ENCODE results near the gene ATP5PF.
"Not testable (repeated sequence)": the region's sequence is repeated elsewhere in the genome, so short reads cannot be mapped to it uniquely, and the experiment has no call there.

The ATP5PF gene

GRCh38 chr21:25722631-25723030, 12.1 kb downstream of the ATP5PF start:
- no peak for DNase-seq (ENCODE audit: low spot score)

DNA sequence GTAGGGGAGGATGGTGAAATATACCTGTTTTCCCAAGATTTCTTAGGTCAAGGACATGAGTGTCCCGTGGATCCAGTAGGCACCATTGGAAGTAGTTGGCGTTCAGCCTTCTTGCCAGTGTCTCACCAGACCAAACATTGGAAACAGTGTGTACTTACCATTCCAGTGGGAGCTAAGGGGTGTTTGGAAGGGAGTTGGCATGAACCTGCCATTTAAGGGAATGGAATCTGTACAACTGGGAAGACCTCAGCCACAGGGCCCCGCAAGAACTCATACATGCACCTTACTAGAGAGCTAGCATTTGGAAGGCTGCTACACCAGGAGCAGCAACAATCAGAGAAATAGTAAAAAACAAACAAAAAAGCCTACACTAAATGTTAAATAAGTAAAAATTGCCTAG, 12.7 kb downstream of the ATP5PF start:
- DNase-seq (ENCODE audit: low spot score) = no peak

DNA sequence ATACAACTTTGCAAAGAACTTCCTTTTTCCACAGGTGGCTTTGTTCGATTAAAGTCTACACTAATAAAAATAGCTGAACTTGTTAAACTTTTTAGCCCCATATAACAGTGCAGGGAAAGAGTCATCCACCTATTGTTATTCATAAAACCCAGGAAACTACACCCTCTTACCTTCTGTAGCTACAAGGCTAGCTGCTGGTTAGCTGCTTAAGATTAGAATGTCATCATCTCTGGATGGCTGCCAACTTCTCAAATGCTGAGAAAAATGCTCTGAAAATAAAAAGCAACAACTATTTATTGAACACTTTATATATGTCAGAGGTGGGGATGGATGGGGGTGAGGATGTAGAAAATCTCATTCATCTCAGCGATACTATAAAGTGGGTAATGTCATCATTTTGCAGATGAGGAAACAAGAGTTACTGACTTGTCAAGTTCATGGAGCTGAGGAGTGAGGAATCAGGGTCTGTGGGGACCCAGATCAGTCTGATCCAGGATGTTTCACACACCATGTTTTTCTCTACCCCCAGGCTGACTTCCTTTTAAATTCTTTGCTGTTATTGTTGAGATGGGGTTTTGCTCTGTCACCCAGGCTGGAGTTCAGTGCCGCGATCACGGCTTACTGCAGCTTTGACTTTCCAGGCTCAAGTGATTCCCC, 17.1 kb downstream of the ATP5PF start:
- peak; percentile 44 for DNase-seq (ENCODE audit: low spot score)

DNA sequence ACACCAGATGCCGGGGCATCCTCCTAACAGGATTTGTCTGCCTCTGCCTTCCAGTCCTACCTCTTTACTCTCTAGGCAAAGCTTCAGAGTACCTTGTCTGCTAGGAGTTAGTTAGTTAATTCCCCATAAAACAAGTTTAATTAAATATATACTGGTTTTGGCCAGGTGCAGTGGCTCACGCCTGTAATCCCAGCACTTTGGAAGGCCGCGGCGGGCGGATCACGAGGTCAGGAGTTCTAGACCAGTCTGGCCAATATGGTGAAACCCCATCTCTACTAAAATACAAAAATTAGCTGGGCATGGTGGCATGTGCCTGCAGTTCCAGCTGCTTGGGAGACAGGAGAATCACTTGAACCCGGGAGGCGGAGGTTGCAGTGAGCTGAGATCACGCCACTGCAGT, 20.6 kb downstream of the ATP5PF start:
- not testable (repeated sequence) for DNase-seq (ENCODE audit: low spot score)

GRCh38 chr21:25710550-25710949, 24.2 kb downstream of the ATP5PF start:
- DNase-seq (ENCODE audit: low spot score) = no peak

GRCh38 chr21:25709684-25710265, 24.9 kb downstream of the ATP5PF start:
- DNase-seq (ENCODE audit: low spot score) = no peak

DNA sequence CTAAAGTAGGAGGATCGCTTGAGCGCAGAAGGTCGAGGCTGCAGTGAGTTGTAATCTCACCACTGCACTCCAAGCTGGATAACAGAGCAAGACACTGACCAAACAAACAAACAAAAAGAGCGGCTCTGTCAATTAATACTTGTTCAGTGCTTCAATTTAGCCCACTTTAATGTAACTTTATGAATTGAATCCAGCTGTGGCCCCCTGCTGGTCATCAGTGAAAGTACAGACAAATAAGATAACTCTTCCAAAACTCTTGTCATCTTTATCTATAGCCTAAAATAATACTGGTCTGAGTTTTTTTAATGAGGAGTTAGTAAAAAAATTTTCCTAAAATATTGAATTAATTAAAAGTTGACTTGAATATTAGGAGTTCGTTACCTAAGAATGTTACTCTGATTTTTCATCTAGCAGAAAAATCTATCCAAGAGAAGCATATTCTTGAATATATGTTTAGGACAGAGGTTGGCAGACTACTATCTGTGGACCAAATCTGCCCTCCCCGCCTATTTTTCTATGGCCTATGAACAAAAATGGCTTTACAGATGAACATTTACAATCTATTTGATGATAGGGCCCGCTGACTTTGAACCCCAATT, 26.1 kb downstream of the ATP5PF start:
- peak; percentile 50 for DNase-seq (ENCODE audit: low spot score)

DNA sequence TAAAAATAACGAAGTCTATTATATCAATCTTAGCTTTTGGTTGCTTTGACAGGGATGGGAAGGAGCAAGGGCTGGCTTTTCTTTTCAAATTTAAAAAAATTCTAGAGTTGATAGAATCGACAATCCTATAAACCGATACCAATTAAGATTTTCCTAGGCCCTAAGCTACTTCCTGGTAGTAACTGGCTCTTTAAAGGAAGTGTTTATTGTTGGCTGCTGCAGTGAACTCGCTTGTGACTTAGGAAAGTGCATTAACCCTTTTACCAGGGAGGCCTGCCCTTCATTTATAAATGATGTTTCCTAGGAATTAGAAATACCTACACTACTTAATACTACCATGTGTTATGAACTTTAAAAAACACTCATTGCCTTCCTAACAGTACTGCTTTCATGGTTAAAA, 33.2 kb downstream of the ATP5PF start:
- DNase-seq (ENCODE audit: low spot score) = no peak

- peak; percentile 19 for DNase-seq (ENCODE audit: low spot score)
Observed at GRCh38 chr21:25700741-25701140, 34.0 kb downstream of the ATP5PF start.

GRCh38 chr21:25695461-25695860, 39.2 kb downstream of the ATP5PF start:
- DNase-seq (ENCODE audit: low spot score) = not testable (repeated sequence)

GRCh38 chr21:25691976-25692375, 42.7 kb downstream of the ATP5PF start:
- DNase-seq (ENCODE audit: low spot score) = peak; percentile 73

DNA sequence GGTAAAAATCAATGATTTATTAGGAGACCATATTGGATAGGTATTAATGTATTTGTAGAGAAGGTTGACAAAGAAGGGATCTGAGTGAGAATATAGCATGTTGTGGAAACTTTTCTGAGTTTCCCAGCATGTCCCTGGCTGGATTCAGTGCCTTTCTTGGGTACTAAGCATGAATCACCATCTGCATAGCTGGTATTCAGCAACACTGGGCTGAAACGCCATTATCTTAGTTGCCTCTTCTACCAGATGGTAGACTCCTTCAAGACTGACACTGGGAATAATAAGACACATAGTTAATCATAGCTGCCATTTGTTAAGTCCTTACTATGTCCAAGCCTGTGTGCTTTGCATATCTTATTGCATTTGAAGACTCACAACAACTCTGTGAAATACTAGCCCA, 45.5 kb downstream of the ATP5PF start:
- DNase-seq (ENCODE audit: low spot score) = peak; percentile 2

GRCh38 chr21:25688275-25689155, 46.2 kb downstream of the ATP5PF start:
- no peak for DNase-seq (ENCODE audit: low spot score)

DNA sequence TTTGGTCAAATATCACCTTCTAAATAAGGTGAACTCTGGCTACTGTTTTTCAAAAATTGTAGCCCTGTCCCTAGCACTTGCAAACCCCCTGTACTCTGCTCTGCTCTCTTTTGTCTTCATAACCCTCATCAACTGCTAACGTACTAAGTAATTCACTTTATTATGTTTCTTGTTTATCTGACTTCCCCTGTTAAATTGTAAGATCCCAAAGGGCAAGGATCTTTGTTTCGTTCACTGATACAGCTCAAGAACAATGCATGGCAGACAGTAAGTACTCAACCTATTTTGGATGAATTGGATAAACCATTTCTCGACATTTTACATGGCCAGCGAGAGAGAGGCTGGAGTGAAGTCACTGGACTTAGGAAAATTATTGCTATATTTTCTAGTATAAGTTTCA, 46.9 kb downstream of the ATP5PF start:
- no peak for DNase-seq (ENCODE audit: low spot score)

DNA sequence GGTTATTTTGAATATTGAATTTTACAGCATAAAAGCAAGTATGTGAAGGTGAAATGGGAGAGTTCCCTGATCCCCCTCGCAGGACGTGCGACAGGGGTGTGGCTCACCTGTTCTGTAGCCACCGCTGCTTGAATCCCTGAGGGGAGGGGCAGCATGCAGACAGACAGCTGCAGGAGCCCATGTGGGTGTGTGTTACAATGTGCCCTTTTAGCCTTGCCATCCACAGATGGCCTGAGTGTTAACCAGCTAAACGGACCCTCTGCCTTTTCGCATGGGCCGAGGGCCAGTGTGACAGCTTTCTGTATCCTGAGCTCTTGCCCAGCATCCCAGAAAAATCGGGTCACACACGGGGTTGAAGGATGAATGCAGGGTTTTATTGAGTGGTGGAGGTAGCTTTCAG, 52.3 kb downstream of the ATP5PF start:
- no peak for DNase-seq (ENCODE audit: low spot score)

- DNase-seq (ENCODE audit: low spot score) = no peak
Observed at GRCh38 chr21:25676451-25676850, 58.3 kb downstream of the ATP5PF start.

All from kidney tubule cell (primary cell).